GM21360 (cell line): ENCODE data around the gene CELSR1.

Experiments used
- ATAC-seq: cut with Tn5 transposase; IDR thresholded peaks from one replicate; pipeline ENCODE4 v1.9.1; 2021; ENCODE audit warnings: mild to moderate bottlenecking, moderate library complexity; ENCODE audit not compliant: unreplicated experiment

CELSR1 gene, protein sequence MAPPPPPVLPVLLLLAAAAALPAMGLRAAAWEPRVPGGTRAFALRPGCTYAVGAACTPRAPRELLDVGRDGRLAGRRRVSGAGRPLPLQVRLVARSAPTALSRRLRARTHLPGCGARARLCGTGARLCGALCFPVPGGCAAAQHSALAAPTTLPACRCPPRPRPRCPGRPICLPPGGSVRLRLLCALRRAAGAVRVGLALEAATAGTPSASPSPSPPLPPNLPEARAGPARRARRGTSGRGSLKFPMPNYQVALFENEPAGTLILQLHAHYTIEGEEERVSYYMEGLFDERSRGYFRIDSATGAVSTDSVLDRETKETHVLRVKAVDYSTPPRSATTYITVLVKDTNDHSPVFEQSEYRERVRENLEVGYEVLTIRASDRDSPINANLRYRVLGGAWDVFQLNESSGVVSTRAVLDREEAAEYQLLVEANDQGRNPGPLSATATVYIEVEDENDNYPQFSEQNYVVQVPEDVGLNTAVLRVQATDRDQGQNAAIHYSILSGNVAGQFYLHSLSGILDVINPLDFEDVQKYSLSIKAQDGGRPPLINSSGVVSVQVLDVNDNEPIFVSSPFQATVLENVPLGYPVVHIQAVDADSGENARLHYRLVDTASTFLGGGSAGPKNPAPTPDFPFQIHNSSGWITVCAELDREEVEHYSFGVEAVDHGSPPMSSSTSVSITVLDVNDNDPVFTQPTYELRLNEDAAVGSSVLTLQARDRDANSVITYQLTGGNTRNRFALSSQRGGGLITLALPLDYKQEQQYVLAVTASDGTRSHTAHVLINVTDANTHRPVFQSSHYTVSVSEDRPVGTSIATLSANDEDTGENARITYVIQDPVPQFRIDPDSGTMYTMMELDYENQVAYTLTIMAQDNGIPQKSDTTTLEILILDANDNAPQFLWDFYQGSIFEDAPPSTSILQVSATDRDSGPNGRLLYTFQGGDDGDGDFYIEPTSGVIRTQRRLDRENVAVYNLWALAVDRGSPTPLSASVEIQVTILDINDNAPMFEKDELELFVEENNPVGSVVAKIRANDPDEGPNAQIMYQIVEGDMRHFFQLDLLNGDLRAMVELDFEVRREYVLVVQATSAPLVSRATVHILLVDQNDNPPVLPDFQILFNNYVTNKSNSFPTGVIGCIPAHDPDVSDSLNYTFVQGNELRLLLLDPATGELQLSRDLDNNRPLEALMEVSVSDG (N-terminal part only)

DNA sequence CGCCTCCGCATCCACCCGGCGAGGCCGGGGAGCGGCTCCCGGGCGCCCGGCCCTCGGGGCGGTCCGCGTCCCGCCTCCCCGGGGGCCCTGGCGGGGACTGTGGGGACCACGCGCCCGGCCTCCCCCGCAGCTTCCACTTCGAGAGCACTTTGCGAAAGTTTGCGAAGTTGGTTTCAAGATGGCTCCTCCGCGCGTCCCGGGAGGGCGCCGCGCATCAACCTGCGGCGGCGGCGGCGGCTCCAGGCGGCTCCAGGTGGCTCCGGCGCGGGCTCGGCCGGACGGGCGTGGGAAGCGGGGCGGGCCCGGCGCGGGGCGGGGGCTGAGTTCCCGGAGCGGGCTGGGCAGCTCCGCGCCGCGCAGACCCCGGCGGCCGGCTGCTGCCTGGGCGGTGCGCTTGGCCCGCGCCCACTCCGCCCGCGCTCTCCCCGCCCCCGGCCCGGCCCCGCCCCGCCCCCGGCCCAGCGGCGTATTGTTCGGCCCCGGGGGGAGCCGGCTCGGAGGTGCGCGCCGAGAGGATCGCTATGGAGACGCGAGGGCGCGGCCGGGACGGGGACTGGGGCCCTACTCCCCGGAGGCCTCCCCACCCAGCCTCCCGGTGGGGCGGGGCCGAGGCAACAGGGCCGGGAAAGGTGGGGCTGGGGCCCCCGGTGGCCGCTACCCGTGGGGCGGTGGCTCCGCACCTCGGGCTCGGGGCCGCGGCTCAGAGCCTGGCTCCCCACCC lies at the start of gene CELSR1:
TSS of gene CELSR1 (minus strand) at position 396 of the 721 bp plus-strand sequence. CDS start 450 bp downstream, outside the sequence.
- no peak for ATAC-seq

DNA sequence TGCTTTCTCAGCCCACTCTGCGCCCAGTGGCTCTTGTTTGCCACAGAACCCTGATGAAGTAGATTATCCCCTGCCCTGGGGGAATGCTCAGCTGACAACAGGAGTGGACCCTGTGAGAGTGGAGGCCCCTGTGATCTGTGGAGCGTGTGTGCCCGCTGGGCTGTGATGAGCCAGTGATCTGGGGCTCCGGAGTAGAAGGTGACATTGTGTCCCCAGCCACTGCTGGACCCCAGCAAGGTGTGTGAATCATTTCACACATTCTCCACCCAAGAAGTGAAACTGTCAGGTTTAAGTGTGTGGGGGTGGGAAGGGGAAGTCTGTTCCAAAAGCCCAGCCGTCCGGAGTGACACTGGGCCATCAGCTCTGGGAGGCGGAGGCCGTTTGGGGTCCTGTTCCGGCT lies 49.6 kb upstream of the CELSR1 start:
- ATAC-seq = peak; percentile 52

DNA sequence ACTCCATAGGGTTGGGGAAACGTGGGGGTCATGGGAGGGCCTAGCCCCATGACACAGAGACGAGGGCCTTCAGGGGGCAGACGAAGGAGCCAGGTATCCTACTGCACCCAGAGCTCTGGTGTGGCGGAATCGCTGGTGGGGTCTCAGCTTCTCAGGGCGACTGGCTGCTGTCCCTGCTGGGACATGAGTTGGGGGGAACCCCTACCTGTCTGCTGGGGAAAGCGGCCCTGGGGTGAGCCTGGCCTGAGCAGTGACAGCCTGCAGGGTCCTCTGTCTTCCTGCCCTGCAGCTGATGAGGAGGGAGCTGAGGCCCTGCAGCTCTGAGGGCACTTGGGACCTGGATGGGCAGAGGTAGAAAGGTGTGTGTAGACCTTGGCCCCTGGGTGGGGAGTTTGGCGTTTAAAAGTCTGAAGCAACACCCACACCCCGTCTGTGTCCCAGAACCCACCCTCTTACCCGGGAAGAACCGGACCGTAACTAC lies 49.2 kb upstream of the CELSR1 start:
- ATAC-seq = no peak

DNA sequence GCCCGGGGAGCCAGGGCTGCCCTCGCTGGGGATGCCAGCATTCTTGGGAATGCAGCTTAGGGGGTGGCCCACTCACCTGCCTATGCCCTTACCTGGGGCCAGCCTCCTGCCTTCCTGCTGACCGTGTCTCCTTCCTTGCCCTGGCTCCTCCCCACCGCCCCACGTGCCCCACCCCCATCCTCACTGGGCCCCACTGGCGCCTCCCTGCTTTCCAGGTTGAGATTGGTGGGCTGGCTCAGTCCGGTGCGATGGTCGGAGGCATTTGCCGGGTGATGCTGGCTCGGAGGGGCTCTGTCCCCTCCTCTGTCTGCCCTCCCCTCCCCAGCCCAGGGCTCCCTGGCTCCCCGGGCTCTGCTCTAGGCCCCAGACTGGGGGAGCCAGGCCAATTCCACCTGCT lies 48.7 kb upstream of the CELSR1 start:
- ATAC-seq = no peak

DNA sequence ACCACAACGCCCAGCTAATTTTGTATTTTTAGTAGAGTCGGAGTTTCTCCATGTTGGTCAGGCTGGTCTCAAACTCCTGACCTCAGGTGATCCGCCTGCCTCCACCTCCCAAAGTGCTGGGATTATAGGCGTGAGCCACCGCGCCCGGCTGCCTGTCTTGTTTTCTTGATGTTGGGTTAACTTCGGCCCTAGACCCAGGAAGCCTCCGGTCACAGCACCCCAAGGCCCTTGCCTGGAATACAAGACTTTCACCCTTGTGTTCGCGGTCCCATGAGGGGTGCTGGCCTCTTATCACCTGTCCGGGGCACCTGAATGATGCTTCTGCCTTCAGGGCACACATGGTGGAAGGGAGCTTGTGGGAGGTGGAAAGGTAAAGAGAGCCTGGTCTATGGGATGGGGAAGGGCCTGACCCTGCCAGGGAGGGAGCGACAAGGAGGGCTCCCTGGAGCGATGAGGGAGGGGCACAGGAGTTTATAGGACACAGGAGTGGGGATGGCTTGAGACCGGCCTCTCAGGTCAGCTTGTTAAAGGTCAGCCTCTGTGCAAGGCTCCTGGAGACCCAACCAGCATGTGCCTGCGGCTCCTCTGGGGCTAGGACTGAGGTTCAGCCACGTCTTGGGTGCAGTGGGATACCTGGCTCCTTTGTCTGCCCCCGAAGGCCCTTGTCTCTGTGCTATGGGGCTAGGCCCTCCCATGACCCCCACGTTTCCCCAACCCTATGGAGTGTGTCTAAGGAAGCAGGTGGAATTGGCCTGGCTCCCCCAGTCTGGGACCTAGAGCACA lies 48.1 kb upstream of the CELSR1 start:
- ATAC-seq = no peak

DNA sequence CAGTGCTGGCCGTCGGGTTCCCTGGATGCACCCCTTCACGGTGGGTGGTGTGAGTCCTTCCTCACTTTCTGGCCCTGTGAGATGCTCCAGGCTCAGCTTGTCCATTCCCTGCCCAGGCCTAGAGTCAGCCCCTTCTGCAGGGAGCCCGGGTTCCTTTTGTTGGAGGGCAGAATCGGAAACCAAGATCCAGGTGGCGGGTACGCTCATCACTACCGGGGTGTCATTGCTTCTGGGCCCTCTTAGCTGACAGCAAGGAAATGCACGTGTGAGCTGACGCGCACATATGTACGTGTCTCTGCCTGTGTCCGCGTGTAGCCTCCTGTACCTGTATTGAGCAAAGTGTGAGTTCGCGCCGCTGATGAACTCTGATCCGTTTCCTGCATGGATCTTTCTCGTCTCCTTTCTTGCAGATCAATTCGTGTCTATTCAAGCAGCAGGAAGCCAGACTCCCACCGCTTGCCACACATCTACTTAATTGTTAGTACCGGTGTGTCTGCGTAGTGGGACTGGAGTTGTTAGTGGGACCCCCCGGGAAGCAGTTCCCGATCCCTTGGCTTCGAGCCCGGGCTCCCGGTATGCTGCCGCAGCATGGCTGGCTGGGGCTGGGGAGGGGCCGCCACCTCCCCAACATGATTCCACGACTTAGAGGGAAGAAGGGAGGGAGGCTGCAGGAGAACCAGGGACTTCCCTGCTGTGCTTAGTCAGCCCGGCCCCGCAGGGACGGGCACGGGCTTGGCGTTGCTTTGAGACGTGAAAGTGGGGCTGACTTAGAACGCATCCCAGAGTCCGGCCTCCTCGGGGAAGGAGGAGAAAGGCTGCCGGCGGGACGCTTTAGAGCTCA lies 46.9 kb upstream of the CELSR1 start:
- no peak for ATAC-seq

DNA sequence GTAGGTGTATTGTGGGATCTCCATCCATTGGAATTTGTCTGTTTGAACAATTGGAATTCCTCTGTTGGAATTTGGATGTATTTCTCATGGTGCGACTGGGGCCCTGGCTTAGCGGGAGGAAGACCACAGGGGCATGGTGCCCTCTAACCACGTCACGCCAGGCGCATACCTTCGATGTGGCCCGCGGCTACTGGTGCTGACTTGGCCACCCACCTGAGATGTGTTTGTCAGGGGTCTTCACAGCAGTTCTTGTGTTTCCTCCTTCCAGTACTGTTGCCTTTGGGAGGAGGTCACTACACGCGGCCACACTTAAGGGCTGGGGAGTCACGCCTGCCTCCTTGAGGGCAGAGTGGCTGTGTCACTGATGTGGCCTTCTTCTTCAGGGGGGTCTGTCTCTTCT lies 46.2 kb upstream of the CELSR1 start:
- no peak for ATAC-seq

DNA sequence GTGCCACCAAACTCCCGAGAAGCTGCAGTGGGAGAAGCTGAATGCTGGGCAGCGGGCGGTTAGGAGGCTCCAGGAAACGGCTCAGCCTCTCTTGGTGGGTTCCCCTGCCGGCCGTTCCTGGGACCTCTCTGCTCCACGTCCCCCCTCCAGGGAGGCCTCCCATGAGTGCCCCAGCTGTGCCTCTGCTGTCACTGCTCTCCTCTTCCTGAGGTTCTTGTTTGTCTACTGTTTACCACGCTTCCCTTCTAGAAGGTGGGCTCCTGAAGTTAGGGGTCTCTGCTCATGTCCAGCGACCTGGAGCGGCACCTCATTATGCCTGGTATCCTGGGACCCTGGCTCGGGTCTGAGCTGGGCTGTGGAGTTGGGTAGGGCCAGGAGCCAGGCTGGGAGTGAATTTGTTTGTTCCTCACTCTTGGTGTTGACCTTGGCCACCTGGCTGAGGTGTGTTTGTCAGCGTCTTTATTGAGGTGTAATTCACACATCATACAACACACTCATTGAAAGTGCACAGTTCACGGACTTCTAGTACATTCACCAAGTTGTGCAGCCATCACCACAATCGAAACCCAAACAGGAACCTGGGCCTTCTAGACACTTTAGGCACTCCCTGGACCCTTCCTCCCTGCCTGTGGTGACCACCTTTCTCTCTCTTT lies 45.0 kb upstream of the CELSR1 start:
- ATAC-seq = no peak

DNA sequence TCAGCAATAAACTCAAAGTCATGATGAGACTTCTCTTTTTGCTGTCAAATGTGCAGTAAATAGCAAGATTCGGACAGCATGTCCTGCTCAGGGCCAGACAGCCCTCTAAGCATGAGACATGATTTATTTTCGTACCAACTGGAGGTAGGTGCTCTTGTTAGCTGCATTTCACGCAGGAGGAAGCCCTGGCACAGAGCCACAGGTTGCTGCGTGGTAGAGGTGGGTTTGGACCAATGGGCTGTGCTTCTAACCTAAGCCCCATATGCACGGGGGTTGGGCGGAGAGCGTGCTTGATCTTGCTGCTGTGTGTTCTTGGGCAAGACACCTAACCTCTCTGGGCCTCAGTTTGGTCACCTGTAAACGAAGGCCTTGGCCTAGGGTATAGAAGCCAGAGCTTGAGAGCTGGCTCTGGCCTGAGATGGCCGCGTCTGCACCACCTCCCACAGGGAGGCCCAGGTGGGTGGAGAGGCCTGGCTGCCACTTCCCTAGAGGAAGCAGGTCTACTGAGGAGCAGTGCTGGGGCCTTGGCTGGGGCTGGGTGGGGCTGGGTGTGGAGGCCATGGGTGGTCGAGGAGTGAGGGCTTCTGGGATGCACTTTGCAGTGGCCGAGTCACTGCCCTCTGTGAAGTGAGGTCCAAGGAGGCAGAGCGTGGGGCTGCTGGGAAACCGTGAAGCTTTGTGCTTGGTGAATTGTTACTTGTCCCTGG lies 44.3 kb upstream of the CELSR1 start:
- ATAC-seq = no peak

DNA sequence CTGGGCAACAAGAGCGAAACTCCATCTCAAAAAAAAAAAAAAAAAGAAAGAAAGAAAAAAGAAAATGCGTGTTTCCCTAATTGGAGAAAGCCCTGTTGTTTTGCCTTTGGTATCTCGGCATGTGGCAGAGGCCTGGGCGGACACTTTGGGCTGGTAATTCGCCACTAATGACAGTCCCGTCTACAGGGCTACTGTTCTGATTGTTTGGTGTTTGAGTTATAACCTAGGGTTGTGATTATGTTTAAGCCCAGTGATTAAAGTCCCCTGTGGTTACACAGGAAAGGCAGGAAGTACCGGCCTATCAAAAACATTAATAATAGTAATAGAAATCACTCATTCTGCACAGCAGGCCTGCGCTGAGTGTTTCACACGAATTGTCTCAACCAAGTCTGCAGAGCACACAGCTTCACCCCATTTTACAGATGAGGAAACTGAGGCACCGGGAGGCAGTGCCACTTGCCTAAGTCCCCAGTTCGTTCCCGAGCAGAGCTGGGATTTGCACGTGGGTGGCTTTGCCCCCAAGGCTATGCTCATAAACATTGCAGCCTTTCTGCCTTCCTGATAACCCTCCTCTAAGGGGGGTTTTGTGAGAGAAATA lies 43.6 kb upstream of the CELSR1 start:
- ATAC-seq = no peak

DNA sequence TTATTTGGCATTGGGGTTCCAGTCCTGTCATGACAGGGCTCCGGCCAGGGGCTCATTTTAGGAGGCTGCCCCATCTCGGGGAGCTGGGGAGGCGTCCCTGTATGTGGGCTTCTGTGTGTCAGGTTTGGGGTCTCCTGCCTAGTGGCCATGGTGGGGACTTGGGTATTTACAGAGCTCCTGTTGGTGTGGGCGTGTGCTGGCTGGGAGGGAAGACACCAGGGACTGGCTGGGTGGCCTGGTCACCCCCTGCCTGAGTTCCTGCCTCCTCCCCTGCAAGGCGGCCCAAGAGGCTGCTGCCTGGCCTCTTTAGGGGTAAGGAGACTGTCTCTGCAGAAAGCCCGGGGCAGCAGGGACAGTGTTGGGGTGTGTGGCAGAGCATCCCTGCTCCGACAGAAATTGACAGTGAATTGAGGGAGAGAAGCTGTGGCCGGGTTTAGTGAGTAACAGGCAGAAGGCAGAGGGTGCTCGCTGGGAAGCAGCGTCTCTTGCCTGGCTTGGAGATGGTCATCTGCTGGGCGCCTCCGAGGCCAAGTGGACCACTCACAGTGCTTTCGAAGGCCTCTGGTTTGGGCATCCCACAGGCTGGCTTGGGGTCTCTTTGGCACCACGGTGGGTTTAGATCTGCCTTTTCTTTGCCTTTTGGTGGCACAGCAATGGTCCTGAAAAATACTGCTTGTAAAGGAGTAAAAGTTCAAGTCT lies 42.5 kb upstream of the CELSR1 start:
- no peak for ATAC-seq

DNA sequence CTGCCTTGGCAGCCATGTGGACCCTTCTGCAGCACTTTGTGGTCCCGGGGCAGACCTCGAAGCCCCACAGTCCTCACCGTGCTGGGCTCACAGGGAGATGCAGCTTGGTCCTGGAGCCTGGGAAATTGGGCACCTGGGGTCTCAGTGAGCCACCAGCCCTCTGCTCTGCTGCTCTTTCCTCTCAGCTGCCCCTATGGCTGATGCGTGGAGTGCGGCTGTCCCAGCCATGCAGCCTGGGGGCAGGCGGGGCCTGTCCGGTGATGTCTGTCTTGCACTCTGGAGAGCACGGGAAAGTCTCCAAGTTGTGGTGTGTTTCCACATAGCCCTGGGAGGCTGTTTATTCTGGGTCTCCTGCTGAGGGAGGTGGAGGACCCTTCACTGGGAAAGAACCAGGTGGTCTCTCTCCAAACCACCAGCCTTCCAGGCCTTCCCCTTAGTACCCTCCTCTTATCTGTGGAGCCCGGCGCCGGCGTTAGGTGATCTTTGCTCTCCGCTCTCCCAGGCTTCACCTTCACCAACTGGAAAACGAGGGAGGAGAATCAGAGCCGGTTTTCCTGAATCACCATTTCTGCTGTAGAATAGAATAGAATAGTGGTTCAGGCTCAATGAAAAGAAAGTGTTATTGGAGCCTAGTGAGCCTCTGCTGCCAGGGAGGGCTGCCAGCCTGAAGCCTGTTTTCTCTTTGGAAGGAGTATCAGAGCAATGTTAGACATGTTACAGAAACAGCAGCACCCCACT lies 41.6 kb upstream of the CELSR1 start:
- ATAC-seq = no peak

DNA sequence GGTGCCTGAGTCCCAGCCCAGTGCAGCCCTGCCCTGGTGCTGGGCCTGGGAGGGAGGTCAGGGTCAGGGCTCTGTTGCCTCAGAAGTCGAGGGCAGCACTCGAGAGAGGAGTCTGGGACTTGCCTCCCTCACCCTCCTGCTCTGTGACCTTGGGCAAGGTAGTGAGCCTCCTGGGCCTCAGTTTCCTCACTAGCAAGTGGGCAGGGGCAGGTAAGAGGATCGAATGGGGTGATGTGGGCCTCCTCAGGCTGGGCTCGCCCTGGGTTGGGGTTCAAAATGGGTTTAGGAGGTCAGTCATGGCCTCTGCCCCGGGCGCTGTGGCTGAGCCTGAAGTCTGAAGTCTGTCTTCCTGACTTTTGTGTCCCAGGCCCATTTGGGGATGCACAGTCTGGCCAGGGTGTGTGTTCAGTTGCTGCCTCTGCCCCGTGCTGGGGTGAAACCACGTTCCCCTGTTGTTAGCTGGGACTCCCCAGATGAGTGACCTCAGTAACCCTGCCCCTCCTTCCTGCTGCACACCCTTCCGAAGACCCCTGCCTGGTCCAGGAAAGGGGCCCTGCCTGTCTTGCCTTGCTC lies 40.9 kb upstream of the CELSR1 start:
- ATAC-seq = no peak

DNA sequence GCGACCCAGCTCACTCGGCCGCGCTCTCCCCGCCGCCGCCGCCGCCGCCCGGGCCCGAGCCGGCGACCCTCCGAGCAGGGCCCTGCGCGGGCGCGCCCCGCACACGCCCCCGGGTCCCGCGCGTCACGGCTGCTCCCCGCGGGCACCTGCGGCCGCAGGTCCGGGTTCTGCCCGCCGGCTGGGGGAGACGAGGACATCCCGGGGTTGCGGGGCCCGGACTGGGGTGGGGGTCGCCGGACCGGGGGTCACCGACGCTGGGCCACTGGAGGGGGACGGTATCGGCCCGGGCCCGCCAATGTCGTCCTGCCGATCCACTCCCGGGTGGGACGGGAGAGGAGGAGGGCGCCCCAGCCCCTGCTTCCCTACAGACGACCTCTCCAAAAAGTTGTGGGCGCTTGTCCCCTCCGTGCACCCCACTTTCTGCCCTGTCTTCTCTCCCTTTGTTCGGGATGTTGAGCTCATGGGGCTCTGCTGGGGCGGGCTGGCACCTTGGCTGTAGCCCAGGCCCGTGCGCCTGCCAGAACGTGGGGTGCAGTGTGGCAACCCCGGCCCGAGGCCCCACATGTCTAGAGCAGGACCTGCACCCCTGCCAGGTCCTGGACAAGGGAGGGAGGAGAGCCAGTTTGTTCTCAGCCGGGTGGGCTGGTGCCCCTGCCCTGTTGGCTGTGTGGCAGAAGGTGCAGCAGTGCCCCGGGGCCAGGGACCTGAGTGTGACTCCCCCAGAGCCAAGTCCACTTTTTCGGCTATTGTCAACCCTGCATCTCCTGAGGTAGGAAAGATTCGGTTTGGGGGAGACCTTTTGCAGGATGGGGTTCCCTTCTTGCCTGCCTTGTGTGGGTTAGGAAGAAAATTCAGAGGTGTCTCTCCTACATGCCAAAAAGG lies 40.2 kb upstream of the CELSR1 start:
- ATAC-seq = no peak
